ENCODE data around the gene NANOGP8. TPM values are rescaled to one million over a fixed set of nuclear protein-coding genes. Genes with fewer than 3 reads are reported as not detected.

Gene NANOGP8
- total RNA-seq, 1 experiment from 2014 or later: not detected

- DNase-seq (ENCODE audit: low read depth): no peak
These were observed 23.8 kb downstream of the NANOGP8 start for GRCh38 chr15:35061161-35061824.

GRCh38 chr15:35060591-35060990 lies 24.5 kb downstream of the NANOGP8 start:
- DNase-seq (ENCODE audit: low read depth): no peak

GRCh38 chr15:35058534-35059054 lies 26.5 kb downstream of the NANOGP8 start:
- no peak for DNase-seq (ENCODE audit: low read depth)

- no peak for DNase-seq (ENCODE audit: low read depth)
These were observed 29.5 kb downstream of the NANOGP8 start for GRCh38 chr15:35055416-35056105.

- no peak for DNase-seq (ENCODE audit: low read depth)
These were observed 30.7 kb downstream of the NANOGP8 start for GRCh38 chr15:35054380-35054779.

GRCh38 chr15:35047996-35048395 lies 37.1 kb downstream of the NANOGP8 start:
- DNase-seq (ENCODE audit: low read depth): no peak

GRCh38 chr15:35047528-35047927 lies 37.6 kb downstream of the NANOGP8 start:
- no peak for DNase-seq (ENCODE audit: low read depth)

GRCh38 chr15:35043373-35044095 lies 41.6 kb downstream of the NANOGP8 start:
- no peak for DNase-seq (ENCODE audit: low read depth)

- DNase-seq (ENCODE audit: low read depth): no peak
These were observed 44.5 kb downstream of the NANOGP8 start for GRCh38 chr15:35040339-35041255.

- DNase-seq (ENCODE audit: low read depth): no peak
These were observed 46.3 kb downstream of the NANOGP8 start for GRCh38 chr15:35038626-35039451.

Other genes starting within 250 kb of the NANOGP8 start
- 19.9 and 21.6 TPM in 2 replicates for gene AQR, start 115.6 kb downstream of the NANOGP8 start, total RNA-seq (2014; rRNA removed; shearing (Covaris generic))
- gene ZNF770, start 97.0 kb downstream of the NANOGP8 start, total RNA-seq (2014; rRNA removed; shearing (Covaris generic)): 13.9 and 22.9 TPM in 2 replicates